Spleen (tissue), 11 donors: ENCODE measurements around the gene AHCYL2. TPM values are rescaled to one million over a fixed set of nuclear protein-coding genes. Genes with fewer than 3 reads are reported as not detected.

Source experiments
- DNase-seq: peaks from one replicate; pipeline ENCODE4 v3.0.0-alpha.2; 2020
- H3K27ac ChIP-seq, 8 donors: fragments of 200-600 bp; sonication (generic) in 7 of 8; 1 replicate in 4 of 8; 2 replicates in 4 of 8; pipeline versions ENCODE4 v1.5.0 to v1.8.0; 2016 to 2021; ENCODE audit warnings: inconsistent platforms in 4 of 8, mild to moderate bottlenecking in 4 of 8, moderate library complexity in 1 of 8
- H3K27me3 ChIP-seq, 7 donors: fragments of 200-600 bp; sonication (generic) in 6 of 7; replicated peaks in 1 of 7; 1 replicate in 4 of 7; 2 replicates in 3 of 7; pipeline versions ENCODE4 v1.5.0 to v1.8.0; 2016 to 2021; ENCODE audit warnings: inconsistent platforms in 3 of 7, mild to moderate bottlenecking in 1 of 7
- H3K36me3 ChIP-seq, 6 donors: fragments of 200-600 bp; sonication (generic) in 5 of 6; 1 replicate in 4 of 6; 2 replicates in 2 of 6; pipeline versions ENCODE4 v1.5.0 to v1.8.0; 2016 to 2021; ENCODE audit warnings: inconsistent platforms in 2 of 6
- H3K4me1 ChIP-seq, 6 donors: fragments of 200-600 bp; sonication (generic) in 5 of 6; 1 replicate in 3 of 6; 2 replicates in 3 of 6; pipeline versions ENCODE4 v1.5.0 to v1.8.0; 2016 to 2021; ENCODE audit warnings: inconsistent platforms in 3 of 6
- H3K4me3 ChIP-seq, 8 donors: fragments of 200-600 bp; sonication (generic) in 7 of 8; 1 replicate in 4 of 8; 2 replicates in 4 of 8; pipeline versions ENCODE4 v1.5.0 to v1.8.0; 2016 to 2021; ENCODE audit warnings: inconsistent platforms in 4 of 8, mild to moderate bottlenecking in 4 of 8, moderate library complexity in 2 of 8
- H3K9me3 ChIP-seq, 8 donors: fragments of 200-600 bp; sonication (generic) in 7 of 8; 1 replicate in 4 of 8; 2 replicates in 4 of 8; pipeline versions ENCODE4 v1.5.0 to v1.8.0; 2016 to 2021; ENCODE audit warnings: inconsistent platforms in 4 of 8
- CTCF ChIP-seq, 11 experiments: fragments of 200-600 bp in 7 of 11; fragments of 450-650 bp in 4 of 11; sonication (generic) in 4 of 11; IDR thresholded peaks in 8 of 11; conservative IDR thresholded peaks in 3 of 11; 1 replicate in 7 of 11; 2 replicates in 4 of 11; pipeline versions ENCODE4 v1.4.0 to v1.8.0; 2016 to 2021; ENCODE audit warnings: antibody characterized with exemption in 11 of 11, inconsistent platforms in 4 of 11, mild to moderate bottlenecking in 1 of 11
- POLR2A ChIP-seq, 3 donors: fragments of 450-650 bp; IDR thresholded peaks; one replicate each; pipeline ENCODE4 v1.5.1; 2017; ENCODE audit warnings: antibody characterized with exemption in 3 of 3, mild to moderate bottlenecking in 1 of 3
- POLR2AphosphoS5 ChIP-seq, 3 donors: sonication (generic); formaldehyde crosslinking; IDR thresholded peaks; one replicate each; pipeline ENCODE4 v1.5.1; 2017; ENCODE audit warnings: antibody characterized with exemption in 3 of 3
- WGBS, 5 donors: extraction: QIAGEN DNeasy Blood & Tissue Kit in 3 of 5; methylation state at CpG; one replicate each; pipeline versions ENCODE4 v1.1.5 to v1.1.7; 2013 to 2018; 5-methylcytosine and 5-hydroxymethylcytosine counted together
- intact Hi-C: fragments of 100-400 bp; cut with DNase I; formaldehyde crosslinking; loops from one replicate; pipeline ENCODE4 v1.15.0; 2023; ENCODE audit warnings: low total_unique reads
- polyA plus RNA-seq, 3 donors: library from polyadenylated mRNA; stranded (reverse); fragments of 200-250 nt; gene quantifications; one replicate each; pipeline ENCODE4 v1.2.1, GENCODE V29; 2013
- total RNA-seq, 7 donors: library from RNA; depleted of rRNA in 3 of 7; stranded (reverse); fragments of >200 nt in 3 of 7; fragmentation: NEBNext Ultra II Directional in 4 of 7; extraction: Animal tissue kit (Norgen Biotek cat#: 25700) in 4 of 7; gene quantifications; one replicate each; pipeline versions ENCODE4 v1.1.0 to v1.2.1, GENCODE V29; 2016 to 2021
- donor health status: healthy with polysubstance abuse.
- donor health status: DM: no; HTN: no; CAD: no; lungs with moderate emphysema.
- donor health status: DM: no; HTN: no; CAD: no.
- donor health status: Bipolar disorder and iron deficiency.
- donor health status: healthy.
- donor health status: DM: no; HTN: no; CAD: no.
- donor health status: DM: yes; HTN: yes; CAD: no.

The AHCYL2 gene
- total and polyA plus RNA-seq, 10 donors = 3.1 to 20.1 (median 17.8) TPM

- DNase-seq = no peak
- no peak overlapping the region for H3K4me3 ChIP-seq
- H3K27me3 ChIP-seq = no peaks in the 10 kb centered on the region
- no peaks in the 10 kb centered on the region for H3K4me1 ChIP-seq
- 86 to 95% (median 92%) methylated on average over 2 of the region's 2 CpGs for WGBS, 5 donors
- peaks cover 0 to 40% (median 8%) of the 10 kb centered on the region in 6 donors for H3K36me3 ChIP-seq
- intact Hi-C loops = no loop called here
- no peak for TF ChIP-seq POLR2A (IDR thresholded peaks at IDR 0.05)
- no peak for TF ChIP-seq CTCF (IDR thresholded peaks at IDR 0.05 in 8 of 11, conservative IDR thresholded peaks at IDR 0.05 in 3 of 11)
- no peak for TF ChIP-seq POLR2AphosphoS5 (IDR thresholded peaks at IDR 0.05)
- no peaks in the 10 kb centered on the region for H3K9me3 ChIP-seq
- H3K27ac ChIP-seq = no peak overlapping the region
These were observed 162.7 kb downstream of the AHCYL2 start for GRCh38 chr7:129387537-129387936.

- Histone ChIP-seq H3K27me3 (no peaks in the 10 kb centered on the region), H3K4me3 (no peak overlapping the region), H3K27ac (no peak overlapping the region), H3K9me3 (no peaks in the 10 kb centered on the region), H3K4me1 (no peaks in the 10 kb centered on the region), H3K36me3 (peaks cover 0 to 44% (median 8%) of the 10 kb centered on the region in 6 donors)
- 86 to 96% (median 90%) methylated on average over 8 of the region's 8 CpGs for WGBS, 5 donors
- intact Hi-C loops = no loop called here
- no peak for DNase-seq
- no peak for TF ChIP-seq CTCF (IDR thresholded peaks at IDR 0.05 in 8 of 11, conservative IDR thresholded peaks at IDR 0.05 in 3 of 11)
These were observed 163.7 kb downstream of the AHCYL2 start for GRCh38 chr7:129388333-129389098.

- intact Hi-C loops = no loop called here
- no peak for TF ChIP-seq POLR2A (IDR thresholded peaks at IDR 0.05)
- no peak for TF ChIP-seq POLR2AphosphoS5 (IDR thresholded peaks at IDR 0.05)
- TF ChIP-seq CTCF (IDR thresholded peaks at IDR 0.05 in 8 of 11, conservative IDR thresholded peaks at IDR 0.05 in 3 of 11) = no peak
These were observed 165.0 kb downstream of the AHCYL2 start for GRCh38 chr7:129389829-129390228.

GRCh38 chr7:129390314-129390713 lies 165.5 kb downstream of the AHCYL2 start:
- H3K4me1 ChIP-seq = no peaks in the 10 kb centered on the region
- TF ChIP-seq POLR2AphosphoS5 (IDR thresholded peaks at IDR 0.05) = no peak
- TF ChIP-seq POLR2A (IDR thresholded peaks at IDR 0.05) = no peak
- no peak for TF ChIP-seq CTCF (IDR thresholded peaks at IDR 0.05 in 8 of 11, conservative IDR thresholded peaks at IDR 0.05 in 3 of 11)
- no peaks in the 10 kb centered on the region for H3K27me3 ChIP-seq
- intact Hi-C loops = no loop called here
- no peak overlapping the region for H3K4me3 ChIP-seq
- peaks cover 0 to 38% (median 8%) of the 10 kb centered on the region in 6 donors for H3K36me3 ChIP-seq
- DNase-seq = no peak
- H3K9me3 ChIP-seq = no peaks in the 10 kb centered on the region
- no peak overlapping the region for H3K27ac ChIP-seq

More at GRCh38 chr7:129389829-129390228, 165.0 kb downstream of the AHCYL2 start:
- no peak overlapping the region for H3K4me3 ChIP-seq
- DNase-seq = no peak
- WGBS, 5 donors = 74 to 90% (median 88%) methylated on average over 1 of the region's 1 CpG
- no peaks in the 10 kb centered on the region for H3K27me3 ChIP-seq
- H3K27ac ChIP-seq = no peak overlapping the region
- peaks cover 0 to 38% (median 8%) of the 10 kb centered on the region in 6 donors for H3K36me3 ChIP-seq
- H3K4me1 ChIP-seq = no peaks in the 10 kb centered on the region
- no peaks in the 10 kb centered on the region for H3K9me3 ChIP-seq
